ENCODE data around the gene MRPL48.

- no peak for TF ChIP-seq POLR2A (IDR thresholded peaks at IDR 0.05; ENCODE audit: low read depth, low read length)
- TF ChIP-seq POLR2AphosphoS5 (IDR thresholded peaks at IDR 0.05; ENCODE audit: low read depth, low read length) = no peak
Observed at GRCh38 chr11:73854680-73855079, 67.0 kb downstream of the MRPL48 start.
